ENCODE results near the gene ATF7. TPM values are rescaled to one million over a fixed set of nuclear protein-coding genes. Genes with fewer than 3 reads are reported as not detected.

ATF7 gene
- total and polyA plus RNA-seq, 9 of the 15 experiments (the other 6 are each of a cell fraction or from before 2014, with no cell fraction given): 10.6 to 30.4 (median 20.7) TPM

GRCh38 chr12:53505086-53505485 is 121.1 kb downstream of the ATF7 start (continued):
- no peak for TF ChIP-seq MITF (IDR thresholded peaks at IDR 0.05)
- no peak for TF ChIP-seq NCOA6 (IDR thresholded peaks at IDR 0.05)

GRCh38 chr12:53504004-53504920 is 121.9 kb downstream of the ATF7 start:
- no peak for DNase-seq (ENCODE audit: extremely low read depth in 1 of 4, low spot score in 3 of 4)
- 81% methylated on average over 12 of the region's 14 CpGs for WGBS (ENCODE audit: insufficient coverage, low coverage, missing lambda C conversion rate)
- no peak overlapping the region for H3K4me2 ChIP-seq (ENCODE audit: insufficient read depth, low read length)
- no peak for ATAC-seq
- no peaks in the 10 kb centered on the region for H3K27me3 ChIP-seq (ENCODE audit: control insufficient read depth in 2 of 2, insufficient read depth in 2 of 2, low read length in 2 of 2)
- peaks cover 44% of the 10 kb centered on the region; the same call in 2 of the 3 replicates for H3K36me3 ChIP-seq (ENCODE audit: control insufficient read depth, insufficient read depth, low read length)
- ChIA-PET POLR2A (interaction anchor here (0.6 to 1.1 kb wide), 5 partner anchors 11 to 328 kb away, joined by 3 read pairs; no protein-coding TSS in a partner anchor), CTCF (ENCODE audit: low intra/inter-chr PET ratio) (interaction anchor here (0.7 kb wide), 1 partner anchor 152 kb away, joined by 3 read pairs; no protein-coding TSS in a partner anchor)
- no peak overlapping the region for H3K4me3 ChIP-seq
- H3K9me1 ChIP-seq (ENCODE audit: control insufficient read depth, insufficient read depth, low read length): no peaks in the 10 kb centered on the region
- H3K4me1 ChIP-seq (replicated peaks in 1 of 2; ENCODE audit: control insufficient read depth in 2 of 2, insufficient read depth in 2 of 2, low read length in 2 of 2): peaks cover 18 to 31% of the 10 kb centered on the region in 2 experiments; a peak in 4 of 5 replicates
- H3K27ac ChIP-seq (ENCODE audit: extremely low read depth, low read depth, low read length): no peak overlapping the region
- no peak for FAIRE-seq
- H4K20me1 ChIP-seq (replicated peaks; ENCODE audit: control insufficient read depth, insufficient read depth, low read length): no peaks in the 10 kb centered on the region
- H3K9ac ChIP-seq (ENCODE audit: insufficient read depth in 1 of 2, low read depth in 2 of 2, low read length in 2 of 2): peak overlapping the region in 1 of 2 experiments; percentile 2; a peak in 1 of 4 replicates
- H2AFZ ChIP-seq (ENCODE audit: low read depth, low read length): no peak overlapping the region
- intact Hi-C loops (cut with micrococcal nuclease): loop anchor here (10.0 kb wide), 1 partner anchor 439 kb away; no protein-coding TSS in a partner anchor
- in situ Hi-C loops (cut with MboI): loop anchor here (10.0 kb wide), 1 partner anchor 179 kb away; the partner anchor contains the start of gene AAAS
- H3K9me3 ChIP-seq (replicated peaks; ENCODE audit: control insufficient read depth, insufficient read depth, low read depth, low read length): no peaks in the 10 kb centered on the region
- BruUV-seq (replicated peaks): no TSS peak
- H3K79me2 ChIP-seq (ENCODE audit: control insufficient read depth, insufficient read depth, low read length): peaks cover 27% of the 10 kb centered on the region
- TF ChIP-seq ZNF384 (IDR thresholded peaks at IDR 0.05; ENCODE audit: low read depth, low read length) (no peak), ZNF699 (CRISPR knock-in tag; IDR thresholded peaks at IDR 0.05; ENCODE audit: insufficient replicate concordance) (no peak), RHOXF2B (CRISPR knock-in tag; conservative IDR thresholded peaks at IDR 0.05) (no peak), ZNF24 (IDR thresholded peaks at IDR 0.05) (no peak), GABPB1 (CRISPR knock-in tag; IDR thresholded peaks at IDR 0.05) (no peak), MAZ (CRISPR knock-in tag; conservative IDR thresholded peaks at IDR 0.05 in 1 of 2, IDR thresholded peaks at IDR 0.05 in 1 of 2) (no peak), RAD21 (CRISPR knock-in tag; conservative IDR thresholded peaks at IDR 0.05 in 1 of 2, IDR thresholded peaks at IDR 0.05 in 1 of 2) (peak in 1 of 2 experiments; percentile 32; a peak in 2 of 4 replicates)
- TF ChIP-seq, protein P1, sequence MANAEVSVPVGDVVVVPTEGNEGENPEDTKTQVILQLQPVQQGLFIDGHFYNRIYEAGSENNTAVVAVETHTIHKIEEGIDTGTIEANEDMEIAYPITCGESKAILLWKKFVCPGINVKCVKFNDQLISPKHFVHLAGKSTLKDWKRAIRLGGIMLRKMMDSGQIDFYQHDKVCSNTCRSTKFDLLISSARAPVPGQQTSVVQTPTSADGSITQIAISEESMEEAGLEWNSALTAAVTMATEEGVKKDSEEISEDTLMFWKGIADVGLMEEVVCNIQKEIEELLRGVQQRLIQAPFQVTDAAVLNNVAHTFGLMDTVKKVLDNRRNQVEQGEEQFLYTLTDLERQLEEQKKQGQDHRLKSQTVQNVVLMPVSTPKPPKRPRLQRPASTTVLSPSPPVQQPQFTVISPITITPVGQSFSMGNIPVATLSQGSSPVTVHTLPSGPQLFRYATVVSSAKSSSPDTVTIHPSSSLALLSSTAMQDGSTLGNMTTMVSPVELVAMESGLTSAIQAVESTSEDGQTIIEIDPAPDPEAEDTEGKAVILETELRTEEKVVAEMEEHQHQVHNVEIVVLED (CRISPR knock-in tag; IDR thresholded peaks at IDR 0.05): no peak
- TF ChIP-seq, protein P2, sequence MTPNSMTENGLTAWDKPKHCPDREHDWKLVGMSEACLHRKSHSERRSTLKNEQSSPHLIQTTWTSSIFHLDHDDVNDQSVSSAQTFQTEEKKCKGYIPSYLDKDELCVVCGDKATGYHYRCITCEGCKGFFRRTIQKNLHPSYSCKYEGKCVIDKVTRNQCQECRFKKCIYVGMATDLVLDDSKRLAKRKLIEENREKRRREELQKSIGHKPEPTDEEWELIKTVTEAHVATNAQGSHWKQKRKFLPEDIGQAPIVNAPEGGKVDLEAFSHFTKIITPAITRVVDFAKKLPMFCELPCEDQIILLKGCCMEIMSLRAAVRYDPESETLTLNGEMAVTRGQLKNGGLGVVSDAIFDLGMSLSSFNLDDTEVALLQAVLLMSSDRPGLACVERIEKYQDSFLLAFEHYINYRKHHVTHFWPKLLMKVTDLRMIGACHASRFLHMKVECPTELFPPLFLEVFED (CRISPR knock-in tag; conservative IDR thresholded peaks at IDR 0.05): no peak
- TF ChIP-seq, protein P3, sequence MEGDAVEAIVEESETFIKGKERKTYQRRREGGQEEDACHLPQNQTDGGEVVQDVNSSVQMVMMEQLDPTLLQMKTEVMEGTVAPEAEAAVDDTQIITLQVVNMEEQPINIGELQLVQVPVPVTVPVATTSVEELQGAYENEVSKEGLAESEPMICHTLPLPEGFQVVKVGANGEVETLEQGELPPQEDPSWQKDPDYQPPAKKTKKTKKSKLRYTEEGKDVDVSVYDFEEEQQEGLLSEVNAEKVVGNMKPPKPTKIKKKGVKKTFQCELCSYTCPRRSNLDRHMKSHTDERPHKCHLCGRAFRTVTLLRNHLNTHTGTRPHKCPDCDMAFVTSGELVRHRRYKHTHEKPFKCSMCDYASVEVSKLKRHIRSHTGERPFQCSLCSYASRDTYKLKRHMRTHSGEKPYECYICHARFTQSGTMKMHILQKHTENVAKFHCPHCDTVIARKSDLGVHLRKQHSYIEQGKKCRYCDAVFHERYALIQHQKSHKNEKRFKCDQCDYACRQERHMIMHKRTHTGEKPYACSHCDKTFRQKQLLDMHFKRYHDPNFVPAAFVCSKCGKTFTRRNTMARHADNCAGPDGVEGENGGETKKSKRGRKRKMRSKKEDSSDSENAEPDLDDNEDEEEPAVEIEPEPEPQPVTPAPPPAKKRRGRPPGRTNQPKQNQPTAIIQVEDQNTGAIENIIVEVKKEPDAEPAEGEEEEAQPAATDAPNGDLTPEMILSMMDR (IDR thresholded peaks at IDR 0.05 in 2 of 3, conservative IDR thresholded peaks at IDR 0.05 in 1 of 3; ENCODE audit: insufficient read depth in 2 of 3, low read depth in 1 of 3, low read length in 3 of 3): peak in 2 of 3 experiments; percentile 7 to 17; a peak in 2 of 6 replicates

Data from K562 (cell line).